Breast epithelium (tissue), 4 donors: ENCODE data around the gene TCF3. TPM values are rescaled to one million over a fixed set of nuclear protein-coding genes. Genes with fewer than 3 reads are reported as not detected.

Experiments
- DNase-seq, 2 donors: peaks; one replicate each; pipeline ENCODE4 v3.0.0-alpha.2; 2019; ENCODE audit warnings: low spot score in 2 of 2
- H3K27ac ChIP-seq, 2 donors: fragments of 200-600 bp; sonication (generic) in 1 of 2; one replicate each; pipeline ENCODE4 v1.5.1; 2016 to 2019; ENCODE audit warnings: mild to moderate bottlenecking in 1 of 2
- H3K27me3 ChIP-seq, 2 donors: fragments of 200-600 bp; sonication (generic) in 1 of 2; one replicate each; pipeline versions ENCODE4 v1.5.1 to v1.6.0; 2017 to 2019; ENCODE audit warnings: control low read depth in 1 of 2, mild to moderate bottlenecking in 1 of 2
- H3K36me3 ChIP-seq: fragments of 200-600 bp; one replicate; pipeline ENCODE4 v1.5.1; 2019
- H3K4me1 ChIP-seq, 2 donors: fragments of 200-600 bp; sonication (generic); one replicate each; pipeline ENCODE4 v1.5.1; 2016 to 2019; ENCODE audit warnings: control low read depth in 1 of 2
- H3K4me3 ChIP-seq, 3 donors: fragments of 200-600 bp; sonication (generic); 1 replicate in 2 of 3; 2 replicates in 1 of 3; pipeline ENCODE4 v1.5.1; 2016 to 2019; ENCODE audit warnings: mild to moderate bottlenecking in 3 of 3, moderate library complexity in 2 of 3
- H3K9me3 ChIP-seq, 2 donors: fragments of 200-600 bp; sonication (generic) in 1 of 2; one replicate each; pipeline ENCODE4 v1.5.1; 2016 to 2019; ENCODE audit warnings: control low read depth in 1 of 2
- CTCF ChIP-seq, 3 donors: fragments of 450-650 bp; IDR thresholded peaks; one replicate each; pipeline ENCODE4 v1.5.1; 2016 to 2017; ENCODE audit warnings: antibody characterized with exemption in 3 of 3, mild to moderate bottlenecking in 3 of 3, moderate library complexity in 3 of 3
- POLR2A ChIP-seq: fragments of 450-650 bp; IDR thresholded peaks from one replicate; pipeline ENCODE4 v1.6.1; 2016; ENCODE audit warnings: antibody characterized with exemption, mild to moderate bottlenecking, moderate library complexity
- POLR2AphosphoS5 ChIP-seq, 3 donors: sonication (generic); formaldehyde crosslinking; IDR thresholded peaks; one replicate each; pipeline ENCODE4 v1.6.1; 2017; ENCODE audit warnings: antibody characterized with exemption in 3 of 3
- intact Hi-C: fragments of 100-400 bp; cut with DNase I; formaldehyde crosslinking; loops from one replicate; pipeline ENCODE4 v1.15.1; 2023; ENCODE audit warnings: low total_unique reads
- total RNA-seq, 3 donors: library from RNA; depleted of rRNA; stranded (reverse); fragments of >200 nt; gene quantifications; one replicate each; pipeline ENCODE4 v1.1.0, GENCODE V29; 2016

Gene TCF3
- total RNA-seq, 3 donors from 2014 or later = 38.6 to 45.3 (median 42.3) TPM

- peaks cover 10% of the 10 kb centered on the region for H3K36me3 ChIP-seq
- H3K4me3 ChIP-seq = no peak overlapping the region
- H3K9me3 ChIP-seq = no peaks in the 10 kb centered on the region
- H3K27ac ChIP-seq = no peak overlapping the region
- TF ChIP-seq POLR2A = no peak
- TF ChIP-seq CTCF (IDR thresholded peaks at IDR 0.05) = no peak
- no peak for TF ChIP-seq POLR2AphosphoS5 (IDR thresholded peaks at IDR 0.05)
- no peak for DNase-seq
- H3K27me3 ChIP-seq = no peaks in the 10 kb centered on the region
- H3K4me1 ChIP-seq = no peaks in the 10 kb centered on the region
- intact Hi-C loops = loop anchor here (5.0 kb wide), 1 partner anchor 70 kb away; no protein-coding TSS in a partner anchor
Observed at GRCh38 chr19:1616875-1617274, 35.5 kb downstream of the TCF3 start.

- TF ChIP-seq CTCF (IDR thresholded peaks at IDR 0.05) (no peak), POLR2A (no peak), POLR2AphosphoS5 (IDR thresholded peaks at IDR 0.05) (no peak)
- Histone ChIP-seq H3K36me3 (peaks cover 10% of the 10 kb centered on the region), H3K9me3 (no peaks in the 10 kb centered on the region), H3K4me1 (no peaks in the 10 kb centered on the region), H3K27ac (no peak overlapping the region), H3K27me3 (no peaks in the 10 kb centered on the region), H3K4me3 (no peak overlapping the region)
- no peak for DNase-seq
- intact Hi-C loops = loop anchor here (5.0 kb wide), 1 partner anchor 69 kb away; no protein-coding TSS in a partner anchor
Observed at GRCh38 chr19:1616396-1616795, 36.0 kb downstream of the TCF3 start.

- Histone ChIP-seq H3K27me3 (no peaks in the 10 kb centered on the region), H3K36me3 (peaks cover 10% of the 10 kb centered on the region), H3K9me3 (no peaks in the 10 kb centered on the region), H3K4me3 (no peak overlapping the region), H3K27ac (no peak overlapping the region), H3K4me1 (no peaks in the 10 kb centered on the region)
- intact Hi-C loops = loop anchor here (5.0 kb wide), 1 partner anchor 68 kb away; no protein-coding TSS in a partner anchor
- DNase-seq = no peak
- no peak for TF ChIP-seq POLR2AphosphoS5 (IDR thresholded peaks at IDR 0.05)
- TF ChIP-seq CTCF (IDR thresholded peaks at IDR 0.05) = no peak
- no peak for TF ChIP-seq POLR2A
Observed at GRCh38 chr19:1615156-1615765, 37.2 kb downstream of the TCF3 start.

- peaks cover 10% of the 10 kb centered on the region for H3K36me3 ChIP-seq
- intact Hi-C loops = no loop called here
- no peaks in the 10 kb centered on the region for H3K4me1 ChIP-seq
- DNase-seq = no peak
- no peak for TF ChIP-seq POLR2A
- no peak overlapping the region for H3K4me3 ChIP-seq
- H3K27ac ChIP-seq = no peak overlapping the region
- H3K9me3 ChIP-seq = no peaks in the 10 kb centered on the region
- H3K27me3 ChIP-seq = no peaks in the 10 kb centered on the region
Observed at GRCh38 chr19:1613808-1614570, 38.4 kb downstream of the TCF3 start.

- H3K36me3 ChIP-seq = peaks cover 10% of the 10 kb centered on the region
- H3K27ac ChIP-seq = no peak overlapping the region
- TF ChIP-seq POLR2A (no peak), CTCF (IDR thresholded peaks at IDR 0.05) (no peak), POLR2AphosphoS5 (IDR thresholded peaks at IDR 0.05) (no peak)
Observed at GRCh38 chr19:1613146-1613545, 39.3 kb downstream of the TCF3 start.

More at GRCh38 chr19:1613146-1613545, 39.3 kb downstream of the TCF3 start:
- DNase-seq = no peak
- Histone ChIP-seq H3K27me3 (no peaks in the 10 kb centered on the region), H3K4me1 (no peaks in the 10 kb centered on the region), H3K9me3 (no peaks in the 10 kb centered on the region), H3K4me3 (no peak overlapping the region)
- intact Hi-C loops = no loop called here
